ENCODE results near the gene IMMP2L.

DNA sequence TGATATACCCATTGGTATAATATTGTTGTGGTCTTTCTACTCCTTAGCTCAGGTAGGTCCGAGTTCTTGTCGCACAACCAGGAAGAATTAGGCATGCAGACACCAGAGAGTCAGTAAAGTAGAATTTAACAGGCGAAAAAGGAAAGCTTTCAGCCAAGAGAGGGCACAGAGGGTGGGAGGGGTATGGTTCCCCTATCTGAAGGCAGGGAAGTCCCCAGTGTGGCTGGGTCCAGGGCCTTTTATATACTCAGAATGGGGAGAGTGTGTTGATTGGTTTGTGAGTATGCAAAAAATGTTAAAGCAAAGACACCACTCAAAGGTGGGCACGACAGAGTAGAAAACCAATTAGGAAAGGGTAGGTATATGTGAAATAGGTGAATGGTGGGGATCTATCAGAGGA lies 53.9 kb downstream of the IMMP2L start:
- TF ChIP-seq CTCF (IDR thresholded peaks at IDR 0.05), result no peak
- TF ChIP-seq POLR2A (IDR thresholded peaks at IDR 0.05), result no peak

All from right lobe of liver (tissue), 4 donors.